Raji (cell line): Measurements from ENCODE around the gene GIPC1.

Experiments
- POLR2A ChIP-seq: IDR thresholded peaks from 2 replicates; pipeline ENCODE4 v1.6.1; 2011; ENCODE audit warnings: low read depth, low read length, control low read depth; ENCODE audit not compliant: insufficient read depth

GIPC1 gene, protein sequence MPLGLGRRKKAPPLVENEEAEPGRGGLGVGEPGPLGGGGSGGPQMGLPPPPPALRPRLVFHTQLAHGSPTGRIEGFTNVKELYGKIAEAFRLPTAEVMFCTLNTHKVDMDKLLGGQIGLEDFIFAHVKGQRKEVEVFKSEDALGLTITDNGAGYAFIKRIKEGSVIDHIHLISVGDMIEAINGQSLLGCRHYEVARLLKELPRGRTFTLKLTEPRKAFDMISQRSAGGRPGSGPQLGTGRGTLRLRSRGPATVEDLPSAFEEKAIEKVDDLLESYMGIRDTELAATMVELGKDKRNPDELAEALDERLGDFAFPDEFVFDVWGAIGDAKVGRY

GRCh38 chr19:14496029-14496833 is at the start of gene GIPC1:
Gene GIPC1, minus strand, starts transcription at chr19:14496127. Its CDS starts 13,151 bp downstream, at chr19:14482976.
- TF ChIP-seq POLR2A: no peak

DNA sequence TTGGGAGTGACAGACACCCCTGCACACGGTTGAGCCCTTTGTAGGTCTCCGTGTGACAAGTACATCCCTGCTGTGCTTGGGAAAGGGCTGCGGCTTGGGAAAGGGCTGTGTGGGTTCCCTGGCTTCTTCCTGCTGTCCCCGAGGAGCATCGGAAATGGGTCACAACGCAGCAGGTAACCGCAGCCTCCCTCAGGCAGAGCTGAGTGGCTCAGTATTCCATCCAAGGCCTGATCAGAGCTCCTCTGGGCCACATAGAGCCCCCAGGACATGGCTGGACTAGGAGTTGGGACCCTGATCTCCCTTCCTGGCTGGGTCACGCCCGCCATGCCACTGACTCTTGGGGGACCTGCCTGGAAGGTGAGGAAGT is 49.8 kb upstream of the GIPC1 start:
- TF ChIP-seq POLR2A: no peak

DNA sequence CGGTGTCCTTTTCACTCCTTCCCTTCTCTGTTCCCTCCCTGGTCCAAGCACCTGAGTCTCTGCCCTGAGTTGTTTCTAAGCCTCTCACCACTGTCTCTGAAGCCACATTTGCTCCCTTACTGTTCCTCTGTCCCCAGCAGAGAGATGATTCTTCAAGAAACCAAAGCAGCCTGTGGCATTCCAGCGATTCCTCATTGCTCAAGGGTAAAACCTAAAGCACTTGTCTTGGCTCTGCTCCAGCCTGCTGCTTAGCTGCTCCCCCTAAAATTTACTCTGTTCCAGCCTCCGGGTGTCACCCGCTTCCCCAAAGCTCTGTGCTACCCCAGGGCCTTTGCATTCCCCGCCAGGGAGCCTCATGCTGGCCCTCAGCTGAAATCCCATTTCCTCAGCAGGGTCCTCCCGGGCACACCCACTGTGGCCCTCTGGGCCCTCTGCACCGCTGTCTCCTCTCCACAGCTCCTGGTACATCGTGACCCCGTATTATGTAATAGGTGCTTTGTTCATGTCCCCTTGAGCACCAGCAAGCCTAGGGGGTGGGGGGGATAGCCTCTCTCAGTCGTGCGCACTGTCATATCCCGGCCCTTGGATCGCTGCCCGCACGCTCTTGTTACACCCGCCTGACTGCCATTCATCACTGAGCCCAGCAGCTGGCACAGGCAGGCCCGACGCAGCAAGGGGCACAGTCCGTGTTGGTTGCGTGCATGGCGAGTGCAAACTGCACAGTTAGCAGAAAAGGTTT is 49.2 kb upstream of the GIPC1 start:
- TF ChIP-seq POLR2A: no peak

GRCh38 chr19:14544047-14544446 is 48.1 kb upstream of the GIPC1 start:
- no peak for TF ChIP-seq POLR2A

- TF ChIP-seq POLR2A: no peak
Observed at GRCh38 chr19:14542711-14543328, 46.9 kb upstream of the GIPC1 start.

DNA sequence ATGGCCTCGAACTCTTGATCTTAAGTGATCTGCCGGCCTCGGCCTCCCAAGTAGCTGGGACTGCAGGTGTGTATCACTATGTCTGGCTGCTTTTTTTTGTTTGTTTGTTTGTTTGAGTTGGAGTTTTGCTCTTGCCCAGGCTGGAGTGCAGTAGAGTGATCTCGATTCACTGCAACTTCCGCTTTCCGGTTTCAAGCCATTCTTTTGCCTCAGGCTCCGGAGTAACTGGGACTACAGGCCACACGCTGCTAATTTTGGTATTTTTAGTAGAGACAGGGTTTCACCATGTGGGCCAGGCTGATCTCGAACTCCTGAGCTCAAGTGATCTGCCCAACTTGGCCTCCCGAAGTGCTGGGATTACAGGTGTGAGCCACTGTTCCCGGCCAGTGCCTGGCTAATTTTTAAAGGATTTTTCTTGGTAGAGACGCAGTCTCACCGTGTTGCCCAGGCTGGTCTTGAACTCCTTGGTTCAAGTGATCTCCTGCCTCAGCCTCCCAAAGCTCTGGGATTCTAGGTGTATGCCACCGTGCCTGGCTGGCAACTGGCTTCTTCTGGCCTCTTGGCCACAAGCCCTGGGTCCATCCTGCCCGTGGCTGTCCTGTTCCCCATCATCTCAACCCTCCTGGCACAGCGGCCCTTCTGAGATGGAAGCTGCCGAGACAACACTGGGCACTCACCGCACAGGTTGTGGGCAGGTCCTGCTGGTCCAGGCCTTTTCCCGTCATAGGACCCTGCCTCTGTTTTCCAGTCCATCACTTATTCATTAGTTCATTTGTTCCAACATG is 45.0 kb upstream of the GIPC1 start:
- no peak for TF ChIP-seq POLR2A

GRCh38 chr19:14536926-14537692 is 41.2 kb upstream of the GIPC1 start:
- no peak for TF ChIP-seq POLR2A

DNA sequence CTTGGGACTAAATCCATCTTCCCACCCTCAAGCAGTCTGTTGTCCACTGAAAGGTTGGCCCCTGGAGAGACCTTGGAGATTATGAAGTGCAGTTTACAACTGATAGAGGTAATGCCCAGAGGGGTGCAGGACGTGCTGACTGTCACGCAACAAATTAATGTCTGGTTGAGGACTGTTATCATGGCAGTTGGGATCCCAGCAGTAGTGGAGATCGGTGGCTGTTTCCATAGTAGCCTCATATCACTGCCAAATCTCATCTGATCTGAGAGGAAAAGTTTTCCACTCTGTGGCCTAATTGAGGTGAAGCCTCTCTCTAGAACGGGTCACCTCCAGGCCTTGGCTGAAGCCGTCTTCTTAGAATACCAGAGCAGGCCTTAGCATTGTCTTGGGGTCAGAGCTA is 37.5 kb upstream of the GIPC1 start:
- TF ChIP-seq POLR2A: no peak

DNA sequence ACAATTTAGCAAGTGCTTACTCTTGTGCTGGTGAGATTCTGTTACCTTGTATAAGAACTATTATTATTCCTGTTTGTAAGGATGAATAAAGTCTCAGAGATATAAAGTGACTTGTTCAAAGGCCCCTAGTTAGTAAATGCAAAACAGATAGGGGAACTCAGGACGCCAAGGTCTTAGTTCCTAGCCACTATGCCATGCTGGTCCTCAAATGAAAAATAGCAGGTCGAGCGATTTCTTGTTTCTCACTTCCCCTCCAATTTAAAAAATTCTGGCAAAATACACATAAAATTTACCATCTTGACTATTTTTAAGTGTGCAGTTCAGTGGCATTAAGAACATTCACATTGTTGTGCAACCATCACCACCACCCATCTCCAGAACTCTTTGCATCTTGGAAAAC is 34.6 kb upstream of the GIPC1 start:
- TF ChIP-seq POLR2A: no peak

- no peak for TF ChIP-seq POLR2A
Observed at GRCh38 chr19:14530005-14530348, 34.0 kb upstream of the GIPC1 start.

- peak; percentile 99 for TF ChIP-seq POLR2A
Observed at GRCh38 chr19:14529254-14530004, 33.5 kb upstream of the GIPC1 start, which contains the start of gene TECR. Gene TECR, plus strand, starts transcription at chr19:14529594. Its CDS starts 103 bp downstream, at chr19:14529697.

- no peak for TF ChIP-seq POLR2A
Observed at GRCh38 chr19:14528419-14529253, 32.7 kb upstream of the GIPC1 start.
